CMK (cell line): Measurements from ENCODE around the gene NEURL1B.

Experiments
- DNase-seq: peaks from one replicate; pipeline ENCODE4 v3.0.0-alpha.2; 2010; ENCODE audit warnings: low read depth

NEURL1B gene

GRCh38 chr5:172608773-172609172 is 32.3 kb upstream of the NEURL1B start:
- no peak for DNase-seq

- DNase-seq, result no peak
These were observed 30.4 kb upstream of the NEURL1B start for GRCh38 chr5:172610643-172611042.

GRCh38 chr5:172611913-172612312 is 29.1 kb upstream of the NEURL1B start:
- DNase-seq, result no peak

- DNase-seq, result no peak
These were observed 28.3 kb upstream of the NEURL1B start for GRCh38 chr5:172612771-172613170.

GRCh38 chr5:172616136-172616535 is 24.9 kb upstream of the NEURL1B start:
- DNase-seq, result no peak

- DNase-seq, result no peak
These were observed 24.3 kb upstream of the NEURL1B start for GRCh38 chr5:172616730-172617129.

GRCh38 chr5:172617817-172618216 is 23.2 kb upstream of the NEURL1B start:
- DNase-seq, result no peak

GRCh38 chr5:172618574-172619365 is 22.3 kb upstream of the NEURL1B start:
- no peak for DNase-seq

GRCh38 chr5:172620506-172620905 is 20.6 kb upstream of the NEURL1B start:
- no peak for DNase-seq

GRCh38 chr5:172622091-172623046 is 18.7 kb upstream of the NEURL1B start:
- DNase-seq, result no peak

- no peak for DNase-seq
These were observed 17.6 kb upstream of the NEURL1B start for GRCh38 chr5:172623313-172623980.

- no peak for DNase-seq
These were observed 16.7 kb upstream of the NEURL1B start for GRCh38 chr5:172624083-172624995.

GRCh38 chr5:172624996-172625964 is 15.8 kb upstream of the NEURL1B start:
- DNase-seq, result no peak

- DNase-seq, result no peak
These were observed 15.0 kb upstream of the NEURL1B start for GRCh38 chr5:172626031-172626581.

GRCh38 chr5:172630082-172630481 is 11.0 kb upstream of the NEURL1B start:
- DNase-seq, result no peak

- DNase-seq, result no peak
These were observed 10.6 kb upstream of the NEURL1B start for GRCh38 chr5:172630482-172630881.

- DNase-seq, result no peak
These were observed 10.1 kb upstream of the NEURL1B start for GRCh38 chr5:172630986-172631385.

- DNase-seq, result no peak
These were observed 8.5 kb upstream of the NEURL1B start for GRCh38 chr5:172632346-172633092.

- no peak for DNase-seq
These were observed 7.6 kb upstream of the NEURL1B start for GRCh38 chr5:172633403-172633970.
